H1 (cell line): ENCODE results near the gene ITSN1.

Source experiments
- CHD1 ChIP-seq: IDR thresholded peaks from 2 replicates; pipeline ENCODE4 v1.6.1; 2012; ENCODE audit warnings: low read depth, low read length, improper control_type of control experiment
- CHD2 ChIP-seq: IDR thresholded peaks from 2 replicates; pipeline ENCODE4 v1.6.1; 2012; ENCODE audit warnings: low read length, improper control_type of control experiment
- HDAC2 ChIP-seq, 2 experiments: fragments of 300-600 bp in 1 of 2; sonication (generic) in 1 of 2; IDR thresholded peaks; 2 replicates each; pipeline ENCODE4 v1.6.1; 2011 to 2012; ENCODE audit warnings: low read depth in 2 of 2, low read length in 2 of 2, mild to moderate bottlenecking in 2 of 2, moderate library complexity in 2 of 2, borderline replicate concordance in 1 of 2, inconsistent platforms in 1 of 2
- HDAC6 ChIP-seq: IDR thresholded peaks from one replicate; pipeline ENCODE4 v1.7.1; 2012; ENCODE audit warnings: low read depth, mild to moderate bottlenecking, inconsistent platforms, low read length, moderate library complexity
- JUN ChIP-seq: IDR thresholded peaks from 2 replicates; pipeline ENCODE4 v1.6.1; 2011; ENCODE audit warnings: low read depth, mild to moderate bottlenecking, improper control_type of control experiment, low read length
- NRF1 ChIP-seq: IDR thresholded peaks from 2 replicates; pipeline ENCODE4 v1.6.1; 2011; ENCODE audit warnings: mild to moderate bottlenecking, low read depth, low read length, improper control_type of control experiment
- POLR2A ChIP-seq, 2 experiments: IDR thresholded peaks; 1 replicate in 1 of 2; 2 replicates in 1 of 2; pipeline ENCODE4 v1.6.1; 2011; ENCODE audit warnings: low read depth in 2 of 2, low read length in 2 of 2, mild to moderate bottlenecking in 2 of 2; ENCODE audit errors: control extremely low read depth in 1 of 2
- POLR2AphosphoS5 ChIP-seq: IDR thresholded peaks from 2 replicates; pipeline ENCODE4 v1.6.1; 2011; ENCODE audit warnings: low read depth, low read length
- RAD21 ChIP-seq, 2 experiments: IDR thresholded peaks in 1 of 2; conservative IDR thresholded peaks in 1 of 2; 2 replicates each; pipeline ENCODE4 v1.6.1; 2011; ENCODE audit warnings: low read depth in 2 of 2, low read length in 2 of 2, improper control_type of control experiment in 1 of 2, inconsistent platforms in 1 of 2, mild to moderate bottlenecking in 1 of 2, moderate library complexity in 1 of 2
- TAF1 ChIP-seq: IDR thresholded peaks from 2 replicates; pipeline ENCODE4 v1.6.1; 2011; ENCODE audit warnings: mild to moderate bottlenecking, low read depth, low read length
- TCF12 ChIP-seq: IDR thresholded peaks from 2 replicates; pipeline ENCODE4 v1.6.1; 2011; ENCODE audit warnings: low read depth, mild to moderate bottlenecking, low read length
- TEAD4 ChIP-seq: IDR thresholded peaks from 2 replicates; pipeline ENCODE4 v1.6.1; 2012; ENCODE audit warnings: low read depth, low read length, inconsistent platforms, mixed read lengths
- ZNF274 ChIP-seq: IDR thresholded peaks from 2 replicates; pipeline ENCODE4 v1.7.0; 2012; ENCODE audit warnings: low read length, borderline replicate concordance; ENCODE audit errors: extremely low read depth
- TF ChIP-seq, protein P1 (sequence below), 3 experiments: IDR thresholded peaks; 1 replicate in 2 of 3; 2 replicates in 1 of 3; pipeline versions ENCODE4 v1.5.1 to v1.6.1; 2011; ENCODE audit warnings: low read length in 3 of 3, mild to moderate bottlenecking in 3 of 3, inconsistent platforms in 2 of 3, low read depth in 1 of 3, moderate library complexity in 1 of 3; ENCODE audit not compliant: insufficient read depth in 1 of 3; ENCODE audit errors: control extremely low read depth in 1 of 3

DNA sequence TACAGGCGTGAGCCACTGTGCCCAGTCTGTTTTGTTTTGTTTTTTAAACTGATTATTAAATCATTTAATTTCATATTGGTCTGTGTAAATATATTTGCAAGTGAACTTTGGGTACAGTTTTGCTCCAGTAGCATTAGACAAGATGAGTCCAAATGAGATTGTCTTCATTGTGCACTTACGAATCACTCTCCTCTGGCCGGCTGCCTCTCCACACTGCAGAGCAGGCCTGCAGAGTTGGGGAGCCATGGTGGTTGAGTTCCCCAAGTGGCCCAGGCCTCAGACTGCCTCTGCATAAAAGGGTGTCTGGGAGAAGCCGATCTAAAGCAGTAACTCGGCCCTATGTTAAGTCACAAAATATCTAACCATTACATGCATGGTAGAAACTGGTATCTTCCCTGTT is 198.5 kb downstream of the ITSN1 start:
- TF ChIP-seq, protein P1, sequence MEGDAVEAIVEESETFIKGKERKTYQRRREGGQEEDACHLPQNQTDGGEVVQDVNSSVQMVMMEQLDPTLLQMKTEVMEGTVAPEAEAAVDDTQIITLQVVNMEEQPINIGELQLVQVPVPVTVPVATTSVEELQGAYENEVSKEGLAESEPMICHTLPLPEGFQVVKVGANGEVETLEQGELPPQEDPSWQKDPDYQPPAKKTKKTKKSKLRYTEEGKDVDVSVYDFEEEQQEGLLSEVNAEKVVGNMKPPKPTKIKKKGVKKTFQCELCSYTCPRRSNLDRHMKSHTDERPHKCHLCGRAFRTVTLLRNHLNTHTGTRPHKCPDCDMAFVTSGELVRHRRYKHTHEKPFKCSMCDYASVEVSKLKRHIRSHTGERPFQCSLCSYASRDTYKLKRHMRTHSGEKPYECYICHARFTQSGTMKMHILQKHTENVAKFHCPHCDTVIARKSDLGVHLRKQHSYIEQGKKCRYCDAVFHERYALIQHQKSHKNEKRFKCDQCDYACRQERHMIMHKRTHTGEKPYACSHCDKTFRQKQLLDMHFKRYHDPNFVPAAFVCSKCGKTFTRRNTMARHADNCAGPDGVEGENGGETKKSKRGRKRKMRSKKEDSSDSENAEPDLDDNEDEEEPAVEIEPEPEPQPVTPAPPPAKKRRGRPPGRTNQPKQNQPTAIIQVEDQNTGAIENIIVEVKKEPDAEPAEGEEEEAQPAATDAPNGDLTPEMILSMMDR (IDR thresholded peaks at IDR 0.05; ENCODE audit: control extremely low read depth in 1 of 3, insufficient read depth in 1 of 3, low read depth in 1 of 3, low read length in 3 of 3): no peak
- TF ChIP-seq CHD1 (no peak), TCF12 (no peak), ZNF274 (no peak), HDAC2 (IDR thresholded peaks at IDR 0.05; ENCODE audit: borderline replicate concordance in 1 of 2, low read depth in 2 of 2, low read length in 2 of 2) (no peak), HDAC6 (no peak), TEAD4 (no peak), CHD2 (no peak), POLR2AphosphoS5 (no peak), JUN (no peak), TAF1 (no peak), RAD21 (IDR thresholded peaks at IDR 0.05 in 1 of 2, conservative IDR thresholded peaks at IDR 0.05 in 1 of 2; ENCODE audit: low read depth in 2 of 2, low read length in 2 of 2) (no peak), POLR2A (IDR thresholded peaks at IDR 0.05; ENCODE audit: control extremely low read depth in 1 of 2, low read depth in 2 of 2, low read length in 2 of 2) (no peak), NRF1 (no peak)
